Measurements from ENCODE around the gene GTF2F1. TPM values are rescaled to one million over a fixed set of nuclear protein-coding genes. Genes with fewer than 3 reads are reported as not detected.

The GTF2F1 gene
- total RNA-seq = 69.8 and 91.2 TPM in 2 replicates

DNA sequence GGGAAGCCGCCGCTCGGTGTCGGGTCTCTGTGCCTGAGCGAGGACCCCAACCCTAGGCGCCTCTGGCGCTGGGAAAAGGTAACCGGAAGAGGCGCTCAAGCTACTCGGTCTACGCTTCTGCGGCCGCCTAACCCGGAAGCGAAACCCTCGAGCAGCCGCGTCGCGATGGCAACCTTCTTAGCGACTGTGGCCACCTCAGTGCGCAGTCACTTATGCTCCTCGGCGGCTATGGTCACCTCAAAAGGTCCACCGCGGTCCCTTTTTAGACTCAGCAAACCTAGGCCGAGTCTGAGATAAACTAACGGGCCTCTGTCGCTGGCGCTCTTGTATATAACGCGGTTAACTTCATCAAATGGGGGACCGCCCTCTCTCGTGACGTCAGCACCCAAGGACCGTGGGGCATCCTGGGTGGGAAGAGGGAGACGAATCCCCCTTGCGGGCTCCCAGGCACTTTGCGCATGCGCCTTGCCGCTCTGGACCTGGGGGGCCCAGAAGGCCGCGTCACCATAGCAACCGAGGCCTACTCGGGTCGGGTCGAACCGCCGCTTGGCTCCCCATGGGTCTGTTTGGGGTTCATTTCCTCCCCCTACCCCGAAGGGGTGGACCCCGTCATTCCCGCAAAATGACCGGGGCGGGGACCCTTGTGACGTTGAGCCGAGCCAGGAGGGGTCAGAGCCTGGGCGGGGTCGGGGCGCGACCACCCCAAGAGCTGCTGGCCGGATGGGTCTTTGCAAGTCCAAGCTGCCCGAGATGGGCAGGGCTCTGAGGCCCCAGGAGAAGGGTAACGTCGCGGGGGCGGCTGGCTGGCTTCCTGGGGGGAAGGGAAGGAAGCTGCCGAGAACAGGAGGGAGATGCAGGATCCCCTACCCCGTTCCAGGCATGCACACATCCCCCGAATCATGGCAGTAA is at the start of gene GTF2F1:
Gene GTF2F1 (minus strand): TSS at position 91 of the 909 bp plus-strand sequence. CDS start 169 bp downstream, outside the sequence.

GRCh38 chr19:6433663-6434062 is 40.7 kb upstream of the GTF2F1 start, which contains the start of gene SLC25A41:
Gene SLC25A41 (minus strand): TSS chr19:6433763. CDS start chr19:6433693, 70 bp downstream.

DNA sequence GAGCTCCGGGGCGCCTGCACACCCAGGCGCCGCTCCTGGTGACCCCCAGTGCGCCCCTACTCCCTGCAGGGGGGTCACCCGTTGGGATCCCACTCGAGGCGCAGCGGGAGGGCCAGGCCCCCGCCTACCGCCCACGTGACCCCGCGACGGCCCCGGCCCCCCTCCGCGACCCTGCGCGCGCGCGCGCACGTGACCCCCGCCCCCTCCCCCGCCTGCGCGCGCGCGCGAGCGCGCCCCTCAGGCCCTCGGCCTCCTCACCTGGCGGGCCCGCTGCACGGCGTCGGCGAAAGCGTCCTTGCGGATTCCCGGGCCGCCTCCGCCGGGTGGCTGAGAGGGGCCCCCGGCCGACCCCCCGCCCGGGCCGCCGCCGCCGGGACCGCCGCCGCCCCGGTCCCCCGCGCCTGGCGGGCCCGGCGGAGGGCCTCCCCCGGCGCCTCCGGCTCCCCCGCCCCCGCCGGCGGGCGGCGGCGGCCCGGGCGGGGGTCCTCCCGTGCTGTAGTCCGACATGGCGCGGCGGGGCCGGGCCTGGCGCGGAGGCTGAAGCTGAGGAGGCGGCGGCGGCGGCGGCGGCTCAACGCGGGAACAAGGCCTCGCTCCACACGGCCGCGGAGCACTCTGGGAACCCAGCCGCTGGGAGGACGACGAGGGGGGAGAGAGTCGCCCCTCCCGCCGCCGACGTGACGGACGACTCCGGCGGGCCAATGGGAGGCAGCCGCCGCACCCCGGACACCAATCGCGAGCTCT is 31.4 kb upstream of the GTF2F1 start, which contains the start of gene KHSRP:
Gene KHSRP (minus strand): TSS at position 617 of the 744 bp plus-strand sequence. CDS start 110 bp downstream, at position 507.

DNA sequence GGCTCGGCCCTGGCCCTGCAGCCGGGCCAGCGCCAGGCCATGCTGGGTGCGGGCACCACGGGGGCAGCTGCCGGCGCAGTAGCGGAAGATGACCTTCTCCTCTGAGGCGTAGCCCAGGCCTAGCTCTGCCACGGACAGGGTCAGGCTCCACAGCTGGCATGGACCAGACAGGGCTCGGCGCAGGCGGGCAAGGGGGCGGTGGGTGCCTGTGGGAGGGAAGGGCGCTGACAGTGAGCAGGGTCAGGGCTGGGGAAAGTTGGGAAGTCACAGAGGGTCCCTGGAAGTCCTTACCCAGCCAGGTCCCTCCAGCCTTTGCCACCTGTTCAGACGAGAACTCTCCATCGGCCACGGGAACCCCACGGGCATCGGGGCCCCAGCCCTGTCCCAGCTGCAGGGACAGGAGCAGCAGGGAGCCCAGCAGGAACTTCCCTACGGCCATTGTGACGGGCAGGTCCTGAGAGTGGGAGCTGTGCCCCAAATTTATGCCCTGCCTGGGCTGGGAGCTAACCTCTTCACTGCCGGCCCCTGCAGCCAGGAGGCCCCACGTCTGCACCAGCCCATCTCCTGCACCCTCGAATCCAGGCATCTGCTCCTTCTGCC is 17.5 kb downstream of the GTF2F1 start, which contains the start of gene PSPN:
Gene PSPN (minus strand): TSS at position 523 of the 600 bp plus-strand sequence. CDS start 84 bp downstream, at position 439.

GRCh38 chr19:6372594-6373095 is 20.3 kb downstream of the GTF2F1 start, which contains the start of gene ALKBH7:
Gene ALKBH7 (plus strand): TSS chr19:6372794. CDS start chr19:6372821, 27 bp downstream.

GRCh38 chr19:6333439-6333838 is 59.5 kb downstream of the GTF2F1 start, which contains the start of gene ACER1:
Gene ACER1 (minus strand): TSS chr19:6333612. CDS start chr19:6333551, 61 bp downstream.

Other genes with a start within 250 kb of the GTF2F1 start
- gene MLLT1, start 113.2 kb downstream of the GTF2F1 start, total RNA-seq = 3.2 and 3.5 TPM in 2 replicates
- gene ACER1, start 59.6 kb downstream of the GTF2F1 start, total RNA-seq = 0.09 TPM in 1 of 2 replicates, not detected in the other
- gene CLPP, start 31.6 kb downstream of the GTF2F1 start, total RNA-seq = 35.6 and 43.3 TPM in 2 replicates
- gene ALKBH7, start 20.4 kb downstream of the GTF2F1 start, total RNA-seq = 18.4 and 22.4 TPM in 2 replicates
- gene PSPN, start 17.2 kb downstream of the GTF2F1 start, total RNA-seq = 0.60 and 0.63 TPM in 2 replicates
- gene KHSRP, start 31.6 kb upstream of the GTF2F1 start, total RNA-seq = 71.3 and 81.3 TPM in 2 replicates
- gene SLC25A41, start 40.6 kb upstream of the GTF2F1 start, total RNA-seq = 0.17 TPM in 1 of 2 replicates, not detected in the other
- 14.2 and 22.9 TPM in 2 replicates for gene SLC25A23, start 66.6 kb upstream of the GTF2F1 start, total RNA-seq
- 0.09 and 0.16 TPM in 2 replicates for gene CRB3, start 71.1 kb upstream of the GTF2F1 start, total RNA-seq
- gene DENND1C, start 88.6 kb upstream of the GTF2F1 start, total RNA-seq = not detected in 2 replicates
- gene TUBB4A, start 109.1 kb upstream of the GTF2F1 start, total RNA-seq = not detected in 2 replicates
- 0.09 and 0.63 TPM in 2 replicates for gene TNFSF9, start 137.9 kb upstream of the GTF2F1 start, total RNA-seq
- gene CD70, start 198.0 kb upstream of the GTF2F1 start, total RNA-seq = 0.09 and 0.32 TPM in 2 replicates